HG03558 (cell line): Measurements from ENCODE around the gene TTLL10.

Experiments used
- ATAC-seq: cut with Tn5 transposase; IDR thresholded peaks from one replicate; pipeline ENCODE4 v1.9.1; 2021; ENCODE audit warnings: moderate number of reproducible peaks; ENCODE audit not compliant: unreplicated experiment; ENCODE audit errors: extremely low read depth

TTLL10 gene

GRCh38 chr1:1203561-1204424 lies 30.1 kb downstream of the TTLL10 start:
- ATAC-seq: no peak

GRCh38 chr1:1204425-1204920 lies 30.8 kb downstream of the TTLL10 start:
- ATAC-seq: no peak

DNA sequence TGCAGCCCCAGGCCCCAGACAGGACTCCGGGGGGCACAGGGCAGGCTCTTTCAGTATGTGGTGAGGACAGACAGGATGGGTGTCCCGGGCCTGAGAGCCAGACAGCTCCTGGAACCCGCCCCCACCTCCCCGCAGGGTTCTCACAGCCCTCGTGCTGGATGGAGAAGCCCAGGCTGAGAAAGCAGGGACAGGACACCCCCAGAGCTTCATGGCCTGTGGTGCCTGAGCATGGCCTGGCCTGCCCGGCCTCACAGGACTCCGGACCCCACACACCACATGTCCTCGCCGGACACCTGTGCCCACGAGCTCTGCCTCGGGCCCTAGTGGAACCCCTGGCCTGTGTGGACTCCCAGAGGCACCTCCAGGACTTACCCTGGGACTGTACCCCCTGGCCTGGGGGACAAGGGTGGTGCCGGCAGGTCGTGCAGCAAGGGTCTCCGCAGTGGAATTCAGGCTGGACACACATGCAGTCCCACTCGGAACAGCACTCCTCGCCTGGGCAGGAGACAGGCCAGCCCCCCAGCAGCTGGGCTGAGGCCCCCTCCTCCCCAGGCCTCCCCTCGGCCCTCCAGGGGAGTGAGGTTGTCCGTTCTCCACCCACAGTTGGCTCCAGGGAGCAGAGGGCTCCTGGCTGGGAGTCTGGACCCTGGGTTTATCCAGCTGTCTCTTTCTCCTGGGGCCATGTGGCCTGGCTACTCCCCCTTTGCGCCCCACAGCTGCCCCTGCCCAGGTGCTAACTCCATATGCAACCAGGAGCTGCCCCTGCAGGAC lies 31.5 kb downstream of the TTLL10 start:
- ATAC-seq: no peak

DNA sequence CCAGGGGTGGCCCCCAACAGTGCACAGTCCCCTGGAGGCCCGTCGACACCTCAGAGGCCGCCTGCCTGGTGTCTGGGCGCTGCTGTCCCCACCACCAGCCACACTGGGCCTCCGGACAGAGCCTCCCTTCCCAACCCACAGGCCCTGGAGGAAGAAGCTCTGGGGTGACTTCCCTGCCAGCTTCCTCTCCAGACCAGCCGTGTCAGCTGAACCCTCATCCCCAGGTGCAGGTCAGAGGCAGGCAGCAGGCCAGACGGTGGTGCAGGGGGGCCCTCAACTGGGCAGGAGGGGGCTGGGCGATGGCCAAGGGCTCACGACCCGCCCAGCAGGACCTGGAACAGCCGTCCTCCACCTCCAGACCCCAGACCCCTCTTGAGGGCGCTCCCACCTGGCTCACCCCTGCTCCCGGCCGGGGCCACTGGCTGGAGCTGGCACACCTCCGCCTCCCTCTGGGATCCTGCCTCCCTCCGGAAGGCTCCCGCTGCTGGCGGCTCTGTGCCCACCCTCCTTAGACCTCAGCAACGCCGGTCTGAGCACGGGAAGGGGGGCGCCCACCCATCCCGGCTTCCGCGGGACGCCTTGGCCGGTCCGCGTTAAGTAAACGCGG lies 32.2 kb downstream of the TTLL10 start:
- no peak for ATAC-seq

DNA sequence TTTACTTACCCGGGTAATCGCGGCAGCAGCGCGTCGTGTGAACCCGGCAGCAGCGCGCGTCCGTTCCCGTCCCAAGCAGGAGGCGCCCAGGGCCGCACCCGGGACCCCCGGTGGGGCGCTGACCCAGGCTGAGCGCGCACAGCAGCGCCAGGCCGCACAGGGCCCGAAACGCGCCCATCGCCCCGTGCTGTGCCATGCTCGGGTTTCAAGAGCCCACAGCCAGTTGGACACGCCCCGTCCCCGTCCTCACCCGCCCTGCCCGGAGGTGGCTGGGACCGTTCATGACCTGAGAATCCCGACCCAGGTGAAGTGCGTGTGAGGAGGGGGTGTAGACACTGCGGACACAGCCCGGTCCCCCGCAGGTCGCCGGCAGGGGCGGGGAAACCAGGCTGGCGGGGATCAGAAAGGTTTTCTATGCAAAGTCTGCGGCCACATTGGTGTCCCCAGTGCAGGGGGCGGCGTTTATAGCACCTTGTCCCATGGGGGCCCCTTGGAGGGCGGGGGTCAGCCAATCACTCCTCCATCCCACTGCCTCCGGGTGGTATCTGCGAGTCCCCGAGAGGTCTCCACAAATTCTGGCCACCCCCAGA lies 32.8 kb downstream of the TTLL10 start, which contains the start of gene TNFRSF18:
TSS of gene TNFRSF18 (minus strand) at position 217 of the 590 bp plus-strand sequence. CDS start at position 196, 21 bp downstream.
- no peak for ATAC-seq

GRCh38 chr1:1206966-1207531 lies 33.4 kb downstream of the TTLL10 start:
- ATAC-seq: no peak

DNA sequence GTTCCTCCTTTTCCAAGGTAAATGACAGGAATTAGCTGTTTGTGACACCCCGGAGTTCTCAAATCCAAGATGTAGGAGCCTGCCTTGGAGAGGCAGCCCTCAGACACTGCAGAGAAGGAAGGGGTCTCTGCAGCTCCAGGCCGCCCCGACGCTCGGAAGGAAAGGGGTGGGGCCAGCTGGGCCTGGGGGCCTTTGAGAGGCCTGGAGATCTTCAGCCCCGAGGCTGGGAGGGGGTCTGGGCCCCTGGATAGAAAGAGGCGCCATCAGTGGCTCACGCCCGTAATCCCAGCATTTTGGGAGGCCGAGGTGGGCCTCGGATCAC lies 33.9 kb downstream of the TTLL10 start:
- no peak for ATAC-seq

- no peak for ATAC-seq
Measured at GRCh38 chr1:1208713-1209433, 35.2 kb downstream of the TTLL10 start.

DNA sequence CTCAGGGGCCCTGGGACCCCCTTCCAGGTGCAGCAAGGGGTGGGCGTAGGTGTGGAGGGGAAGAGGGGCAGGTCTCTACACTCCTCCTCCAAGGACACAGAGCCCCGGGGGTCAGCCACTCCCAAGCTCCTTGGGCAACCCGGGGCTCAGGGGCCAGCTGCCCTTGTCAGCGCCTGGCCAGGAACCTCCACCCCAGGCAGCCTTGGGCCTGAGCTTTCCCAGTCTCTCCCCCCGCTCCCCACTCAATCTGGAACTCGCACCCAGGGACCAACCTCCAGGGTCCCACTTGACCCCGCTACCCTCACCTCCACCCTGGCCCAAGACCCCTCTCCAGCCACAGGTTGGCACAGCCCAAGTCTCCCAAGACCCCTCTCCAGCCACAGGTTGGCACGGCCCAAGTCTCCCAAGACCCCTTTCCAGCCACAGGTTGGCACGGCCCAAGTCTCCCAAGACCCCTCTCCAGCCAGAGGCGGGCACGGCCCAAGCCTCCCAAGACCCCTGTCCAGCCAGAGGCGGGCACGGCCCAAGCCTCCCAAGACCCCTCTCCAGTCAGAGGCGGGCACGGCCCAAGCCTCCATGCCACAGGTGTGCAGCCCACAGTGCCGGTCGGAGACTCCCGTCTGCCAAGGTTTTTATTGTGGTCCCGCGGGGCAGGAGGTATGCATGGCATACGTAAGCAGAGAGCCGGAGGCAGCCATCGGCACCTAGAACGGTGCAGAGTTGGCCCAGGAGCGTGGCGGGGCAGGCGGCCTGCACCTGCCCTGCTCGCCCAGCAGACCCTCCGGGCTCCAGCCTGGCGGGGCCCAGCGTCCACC lies 37.3 kb downstream of the TTLL10 start:
- ATAC-seq: no peak

- no peak for ATAC-seq
Measured at GRCh38 chr1:1211541-1212441, 38.1 kb downstream of the TTLL10 start.

GRCh38 chr1:1212780-1213344 lies 39.2 kb downstream of the TTLL10 start:
- no peak for ATAC-seq

GRCh38 chr1:1213345-1214265 lies 39.9 kb downstream of the TTLL10 start, which contains the start of gene TNFRSF4:
Gene TNFRSF4 (minus strand): TSS chr1:1214153. CDS start chr1:1214127, 26 bp downstream.
- ATAC-seq: no peak

GRCh38 chr1:1215080-1215676 lies 41.5 kb downstream of the TTLL10 start:
- no peak for ATAC-seq

DNA sequence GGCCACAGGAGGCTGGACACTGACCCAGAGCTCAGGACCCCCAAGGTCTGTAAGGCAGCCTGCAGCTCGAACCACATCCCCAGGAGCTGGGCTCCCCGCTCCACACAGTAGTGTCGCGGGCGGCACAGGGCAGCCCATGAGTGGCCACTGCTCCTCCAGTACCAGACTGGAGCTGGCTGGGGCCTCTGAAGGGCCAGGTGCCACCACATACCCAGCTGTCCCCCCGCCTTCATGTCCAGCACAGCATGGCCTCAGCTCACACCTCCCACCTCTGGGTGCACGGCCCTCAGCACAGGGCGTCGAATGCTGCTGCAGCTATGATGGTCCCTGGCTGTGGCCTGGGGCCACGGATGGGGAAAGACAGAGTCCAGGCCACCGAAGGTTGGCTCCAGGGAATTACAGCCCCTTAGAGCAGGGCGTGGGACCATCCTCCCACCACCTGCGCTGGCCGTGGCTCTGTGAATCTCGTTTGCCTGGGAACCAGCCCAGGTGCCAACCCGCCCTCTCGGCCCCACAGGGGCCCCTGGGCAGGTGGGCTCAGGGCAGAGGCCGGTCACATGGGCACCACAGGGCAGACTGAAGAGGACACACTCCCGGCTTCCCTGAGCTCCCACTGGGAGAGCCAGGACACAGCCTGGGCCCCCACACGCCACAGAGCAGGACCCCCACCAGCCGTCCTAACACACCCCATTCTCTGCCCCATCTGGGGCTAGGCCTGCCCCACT lies 42.4 kb downstream of the TTLL10 start:
- ATAC-seq: no peak
